Mucosa of stomach (tissue), 1 donor: ENCODE measurements around the gene IFNAR1.
A peak's percentile ranks its signal among the peaks of the same experiment; 100 is the strongest.
"Not testable (repeated sequence)": the region's sequence is repeated elsewhere in the genome, so short reads cannot be mapped to it uniquely, and the experiment has no call there.

Experiments
- H3K27me3 ChIP-seq: one replicate; pipeline ENCODE4 v1.7.0; 2013; ENCODE audit warnings: mild to moderate bottlenecking, low read length; ENCODE audit not compliant: control insufficient read depth, insufficient read depth
- H3K36me3 ChIP-seq: one replicate; pipeline ENCODE4 v1.7.0; 2013; ENCODE audit warnings: low read length; ENCODE audit not compliant: control insufficient read depth, insufficient read depth
- H3K4me1 ChIP-seq: one replicate; pipeline ENCODE4 v1.7.0; 2013; ENCODE audit warnings: mild to moderate bottlenecking, low read length; ENCODE audit not compliant: control insufficient read depth, insufficient read depth
- H3K4me3 ChIP-seq: one replicate; pipeline ENCODE4 v1.7.0; 2013; ENCODE audit warnings: low read length
- H3K9ac ChIP-seq: one replicate; pipeline ENCODE4 v1.7.0; 2013; ENCODE audit warnings: mild to moderate bottlenecking, low read length, moderate library complexity
- H3K9me3 ChIP-seq: one replicate; pipeline ENCODE4 v1.7.0; 2013; ENCODE audit warnings: mild to moderate bottlenecking, low read length, moderate library complexity; ENCODE audit not compliant: control insufficient read depth
- donor health status: Pancreatic carcinoma.

Gene IFNAR1

DNA sequence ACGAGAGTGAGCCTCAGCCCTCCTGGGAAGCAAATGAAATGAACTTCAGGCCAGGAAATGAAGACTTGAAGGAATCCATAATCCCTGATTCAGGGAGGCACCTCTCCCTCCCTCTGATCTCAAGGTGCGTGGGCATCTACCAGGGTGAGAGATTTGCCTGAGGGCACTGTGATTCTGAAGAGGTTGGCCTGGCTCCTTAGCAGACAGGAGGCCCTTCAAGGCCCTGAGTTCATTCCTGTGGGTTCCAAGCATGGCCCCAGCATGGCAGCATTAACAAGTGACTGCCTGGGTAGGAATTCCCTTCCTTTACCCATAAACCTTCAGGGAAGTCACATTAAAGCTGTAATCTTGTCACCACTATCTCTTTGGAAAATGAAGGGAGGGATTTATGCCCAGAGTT is 48.7 kb downstream of the IFNAR1 start:
- Histone ChIP-seq H3K4me3 (no peak overlapping the region), H3K9me3 (no peaks in the 10 kb centered on the region), H3K9ac (no peak overlapping the region), H3K4me1 (peaks cover 9% of the 10 kb centered on the region), H3K27me3 (no peaks in the 10 kb centered on the region), H3K36me3 (no peaks in the 10 kb centered on the region)

GRCh38 chr21:33374080-33374449 is 49.3 kb downstream of the IFNAR1 start:
- Histone ChIP-seq H3K27me3 (no peaks in the 10 kb centered on the region), H3K9me3 (no peaks in the 10 kb centered on the region), H3K36me3 (no peaks in the 10 kb centered on the region), H3K9ac (no peak overlapping the region), H3K4me1 (peaks cover 8% of the 10 kb centered on the region), H3K4me3 (no peak overlapping the region)

GRCh38 chr21:33374450-33375096 is 49.8 kb downstream of the IFNAR1 start:
- no peaks in the 10 kb centered on the region for H3K27me3 ChIP-seq
- H3K36me3 ChIP-seq, result no peaks in the 10 kb centered on the region
- no peak overlapping the region for H3K9ac ChIP-seq
- no peak overlapping the region for H3K4me3 ChIP-seq
- H3K4me1 ChIP-seq, result peaks cover 11% of the 10 kb centered on the region
- H3K9me3 ChIP-seq, result no peaks in the 10 kb centered on the region

GRCh38 chr21:33375101-33375644 is 50.4 kb downstream of the IFNAR1 start:
- H3K4me3 ChIP-seq, result no peak overlapping the region
- no peaks in the 10 kb centered on the region for H3K9me3 ChIP-seq
- H3K4me1 ChIP-seq, result peaks cover 17% of the 10 kb centered on the region
- no peaks in the 10 kb centered on the region for H3K27me3 ChIP-seq
- H3K9ac ChIP-seq, result no peak overlapping the region
- H3K36me3 ChIP-seq, result no peaks in the 10 kb centered on the region

- H3K4me3 ChIP-seq, result no peak overlapping the region
- peaks cover 30% of the 10 kb centered on the region for H3K4me1 ChIP-seq
- no peaks in the 10 kb centered on the region for H3K9me3 ChIP-seq
- H3K9ac ChIP-seq, result no peak overlapping the region
- H3K36me3 ChIP-seq, result no peaks in the 10 kb centered on the region
- H3K27me3 ChIP-seq, result no peaks in the 10 kb centered on the region
Measured at GRCh38 chr21:33377221-33377920, 52.6 kb downstream of the IFNAR1 start.

- H3K36me3 ChIP-seq, result no peaks in the 10 kb centered on the region
- H3K9ac ChIP-seq, result no peak overlapping the region
- H3K4me3 ChIP-seq, result no peak overlapping the region
- H3K27me3 ChIP-seq, result no peaks in the 10 kb centered on the region
- H3K4me1 ChIP-seq, result peaks cover 37% of the 10 kb centered on the region
- no peaks in the 10 kb centered on the region for H3K9me3 ChIP-seq
Measured at GRCh38 chr21:33378081-33378480, 53.3 kb downstream of the IFNAR1 start.

GRCh38 chr21:33379934-33380333 is 55.2 kb downstream of the IFNAR1 start:
- H3K9ac ChIP-seq, result peak overlapping the region; percentile 53
- not testable (repeated sequence) for H3K9me3 ChIP-seq, H3K4me3 ChIP-seq, H3K27me3 ChIP-seq, H3K36me3 ChIP-seq
- H3K4me1 ChIP-seq, result peaks cover 37% of the 10 kb centered on the region

- no peaks in the 10 kb centered on the region for H3K36me3 ChIP-seq
- peaks cover 37% of the 10 kb centered on the region for H3K4me1 ChIP-seq
- no peaks in the 10 kb centered on the region for H3K27me3 ChIP-seq
- H3K9ac ChIP-seq, result peak overlapping the region; percentile 53
- H3K9me3 ChIP-seq, result no peaks in the 10 kb centered on the region
- no peak overlapping the region for H3K4me3 ChIP-seq
Measured at GRCh38 chr21:33380483-33380998, 55.8 kb downstream of the IFNAR1 start.

- not testable (repeated sequence) for H3K4me3 ChIP-seq, H3K9ac ChIP-seq, H3K9me3 ChIP-seq, H3K27me3 ChIP-seq, H3K36me3 ChIP-seq
- peaks cover 37% of the 10 kb centered on the region for H3K4me1 ChIP-seq
Measured at GRCh38 chr21:33381381-33381780, 56.6 kb downstream of the IFNAR1 start.

DNA sequence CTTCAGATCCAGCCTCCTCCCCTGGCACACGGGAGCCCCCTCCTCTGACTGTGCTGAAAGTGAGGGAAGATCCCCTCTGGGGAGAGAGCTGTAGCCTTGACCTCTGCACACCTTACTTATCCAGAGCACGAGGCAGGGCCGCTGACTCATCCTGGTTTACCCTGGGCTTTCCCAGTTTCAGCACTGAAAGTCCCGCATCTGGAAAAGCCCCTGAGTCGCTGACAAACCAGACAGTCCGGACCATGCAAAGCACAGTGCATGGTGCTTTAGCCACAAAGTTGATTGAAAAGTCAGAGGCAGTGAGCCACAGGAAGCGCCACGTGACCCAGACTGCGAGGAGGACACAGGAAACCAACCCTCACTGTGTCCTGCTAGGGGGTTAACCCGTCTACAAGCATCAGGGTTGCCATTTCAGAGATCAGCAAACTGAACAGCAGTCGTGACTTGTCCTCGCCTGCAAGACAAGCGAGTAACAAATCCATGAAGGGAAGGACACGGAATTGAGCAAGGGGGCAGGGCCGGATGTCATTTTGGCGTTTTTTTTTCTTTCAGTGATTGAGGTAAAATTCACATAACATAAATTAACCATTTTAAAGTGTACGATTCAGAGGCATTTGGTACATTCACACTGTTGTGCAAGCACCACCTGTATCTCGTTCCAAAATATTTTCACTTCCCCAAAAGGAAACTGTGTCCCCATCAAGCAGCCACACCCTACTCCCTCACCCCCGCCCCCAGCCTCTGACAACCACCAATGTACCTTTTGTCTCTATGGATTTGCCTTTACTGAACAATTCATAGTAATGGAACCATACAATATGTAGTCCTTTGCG is 58.5 kb downstream of the IFNAR1 start:
- Histone ChIP-seq H3K9ac (peak overlapping the region; percentile 70), H3K4me1 (peaks cover 37% of the 10 kb centered on the region), H3K9me3 (no peaks in the 10 kb centered on the region), H3K4me3 (no peak overlapping the region), H3K27me3 (no peaks in the 10 kb centered on the region), H3K36me3 (no peaks in the 10 kb centered on the region)

- Histone ChIP-seq H3K4me3 (no peak overlapping the region), H3K9ac (no peak overlapping the region), H3K9me3 (no peaks in the 10 kb centered on the region), H3K36me3 (no peaks in the 10 kb centered on the region), H3K4me1 (peaks cover 30% of the 10 kb centered on the region), H3K27me3 (no peaks in the 10 kb centered on the region)
Measured at GRCh38 chr21:33384841-33385331, 60.1 kb downstream of the IFNAR1 start.
